Activated CD8-positive, alpha-beta T cell treated with anti-CD3 and anti-CD28 coated beads for 36 hours (primary cell): ENCODE measurements around the gene ZNF653. TPM values are rescaled to one million over a fixed set of nuclear protein-coding genes. Genes with fewer than 3 reads are reported as not detected.
"Not testable (repeated sequence)": the region's sequence is repeated elsewhere in the genome, so short reads cannot be mapped to it uniquely, and the experiment has no call there.

ENCODE experiments used
- ATAC-seq: fragments of 200-7000 bp; cut with Tn5 transposase; one replicate; pipeline ENCODE4 v1.10.0; 2021; ENCODE audit warnings: mild to moderate bottlenecking, moderate library complexity
- CTCF ChIA-PET: fragments of 350-600 bp; sonication (Branson Sonifier 250); formaldehyde crosslinking; loops from one replicate; lab custom pipeline; 2021; ENCODE audit warnings: antibody characterized with exemption; lab: Charles Lee
- POLR2A ChIA-PET: fragments of 350-600 bp; sonication (Branson Sonifier 250); formaldehyde crosslinking; loops from one replicate; lab custom pipeline; 2021; ENCODE audit warnings: antibody characterized with exemption; lab: Charles Lee
- DNase-seq: peaks from one replicate; pipeline ENCODE4 v3.0.0-alpha.2; 2020
- H3K27ac Mint-ChIP-seq: one replicate; pipeline ENCODE4 v1.8.0; 2021; ENCODE audit warnings: mild to moderate bottlenecking, mixed read lengths
- H3K27me3 Mint-ChIP-seq: one replicate; pipeline ENCODE4 v1.8.0; 2021; ENCODE audit warnings: mixed read lengths
- H3K36me3 Mint-ChIP-seq: one replicate; pipeline ENCODE4 v1.8.0; 2021; ENCODE audit warnings: low read depth, mixed read lengths
- H3K4me1 Mint-ChIP-seq: one replicate; pipeline ENCODE4 v1.8.0; 2021; ENCODE audit warnings: low read depth, mixed read lengths
- H3K4me3 Mint-ChIP-seq: one replicate; pipeline ENCODE4 v1.8.0; 2021; ENCODE audit warnings: mild to moderate bottlenecking, moderate library complexity, mixed read lengths
- H3K9me3 Mint-ChIP-seq: one replicate; pipeline ENCODE4 v1.8.0; 2021; ENCODE audit warnings: mixed read lengths
- intact Hi-C: fragments of 100-400 bp; cut with micrococcal nuclease; formaldehyde crosslinking; loops from one replicate; pipeline ENCODE4 v1.10.0; 2022
- total RNA-seq, 2 experiments: library from RNA; stranded (reverse); gene quantifications; one replicate each; pipeline ENCODE4 v1.2.3, GENCODE V29; 2021
- TF ChIP-seq, protein P1 (sequence below): fragments of 200-600 bp; IDR thresholded peaks from one replicate; pipeline ENCODE4 v1.8.0; 2022; ENCODE audit warnings: antibody characterized with exemption, mild to moderate bottlenecking

ZNF653 gene
- total RNA-seq, 2 experiments from 2014 or later, result 11.1 to 14.7 TPM

DNA sequence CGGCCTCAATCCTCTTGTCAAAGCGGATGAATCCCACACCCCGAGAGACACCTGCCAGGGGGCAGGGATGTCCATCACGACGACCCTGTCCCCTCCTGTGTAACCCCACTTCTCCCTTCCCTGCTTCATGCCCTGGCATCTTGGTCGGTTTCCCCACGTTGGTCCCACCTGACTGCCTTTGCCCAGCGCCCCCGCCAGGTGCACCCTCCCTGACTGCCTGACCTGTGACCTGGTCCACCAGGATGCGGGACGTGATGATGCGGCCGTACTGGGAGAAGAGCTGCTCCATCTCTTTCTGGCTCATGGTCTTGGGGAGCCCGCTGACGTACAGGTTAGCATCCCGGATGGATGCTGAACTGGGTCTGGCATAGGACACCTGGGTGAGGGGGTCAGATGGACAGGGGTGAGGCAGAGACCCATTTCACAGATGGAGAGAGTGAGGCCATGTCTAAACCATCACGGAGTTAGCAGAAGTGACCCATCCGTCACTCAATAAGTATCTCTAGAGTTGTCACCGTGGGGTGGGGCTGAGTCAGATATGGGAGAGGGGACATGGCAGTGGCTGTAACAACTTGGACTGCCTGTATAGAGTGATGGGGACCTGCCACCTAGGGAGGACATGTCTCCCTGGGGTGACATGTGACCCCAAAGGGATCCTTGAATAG is 47.3 kb downstream of the ZNF653 start:
- Mint-ChIP-seq H3K27me3 (no peaks in the 10 kb centered on the region), H3K4me3 (no peak overlapping the region), H3K4me1 (no peaks in the 10 kb centered on the region), H3K27ac (no peak overlapping the region), H3K36me3 (no peaks in the 10 kb centered on the region), H3K9me3 (no peaks in the 10 kb centered on the region)
- ATAC-seq, result no peak
- TF ChIP-seq, protein P1, sequence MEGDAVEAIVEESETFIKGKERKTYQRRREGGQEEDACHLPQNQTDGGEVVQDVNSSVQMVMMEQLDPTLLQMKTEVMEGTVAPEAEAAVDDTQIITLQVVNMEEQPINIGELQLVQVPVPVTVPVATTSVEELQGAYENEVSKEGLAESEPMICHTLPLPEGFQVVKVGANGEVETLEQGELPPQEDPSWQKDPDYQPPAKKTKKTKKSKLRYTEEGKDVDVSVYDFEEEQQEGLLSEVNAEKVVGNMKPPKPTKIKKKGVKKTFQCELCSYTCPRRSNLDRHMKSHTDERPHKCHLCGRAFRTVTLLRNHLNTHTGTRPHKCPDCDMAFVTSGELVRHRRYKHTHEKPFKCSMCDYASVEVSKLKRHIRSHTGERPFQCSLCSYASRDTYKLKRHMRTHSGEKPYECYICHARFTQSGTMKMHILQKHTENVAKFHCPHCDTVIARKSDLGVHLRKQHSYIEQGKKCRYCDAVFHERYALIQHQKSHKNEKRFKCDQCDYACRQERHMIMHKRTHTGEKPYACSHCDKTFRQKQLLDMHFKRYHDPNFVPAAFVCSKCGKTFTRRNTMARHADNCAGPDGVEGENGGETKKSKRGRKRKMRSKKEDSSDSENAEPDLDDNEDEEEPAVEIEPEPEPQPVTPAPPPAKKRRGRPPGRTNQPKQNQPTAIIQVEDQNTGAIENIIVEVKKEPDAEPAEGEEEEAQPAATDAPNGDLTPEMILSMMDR, result no peak
- ChIA-PET POLR2A (no interaction called here), CTCF (no interaction called here)
- no peak for DNase-seq
- intact Hi-C loops, result no loop called here

DNA sequence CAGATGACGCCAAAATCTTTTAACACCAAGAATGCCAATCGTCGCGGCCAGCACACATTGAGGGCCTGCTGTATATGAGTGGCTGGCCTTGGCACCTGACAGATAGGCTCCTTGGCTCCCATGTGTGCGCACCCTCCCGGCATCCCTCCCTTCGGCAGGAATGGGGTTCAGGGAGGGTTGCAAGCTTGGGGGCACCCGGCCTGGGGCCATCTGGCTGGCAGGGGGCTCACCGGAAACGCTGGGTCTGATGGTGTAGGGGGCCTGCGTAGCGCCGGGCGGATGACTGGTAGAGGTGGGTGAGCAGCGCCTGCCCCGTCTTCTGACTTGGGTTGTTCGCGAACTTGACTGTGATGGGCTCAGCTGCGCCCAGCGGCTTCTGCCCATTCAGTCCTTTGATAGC is 47.8 kb downstream of the ZNF653 start:
- no peak overlapping the region for H3K27ac Mint-ChIP-seq
- ChIA-PET POLR2A (no interaction called here), CTCF (no interaction called here)
- ATAC-seq (no peak), DNase-seq (no peak)
- intact Hi-C loops, result no loop called here
- H3K4me3 Mint-ChIP-seq, result no peak overlapping the region
- H3K4me1 Mint-ChIP-seq, result no peaks in the 10 kb centered on the region
- no peaks in the 10 kb centered on the region for H3K36me3 Mint-ChIP-seq
- H3K9me3 Mint-ChIP-seq, result no peaks in the 10 kb centered on the region
- TF ChIP-seq, protein P1, result no peak
- no peaks in the 10 kb centered on the region for H3K27me3 Mint-ChIP-seq

DNA sequence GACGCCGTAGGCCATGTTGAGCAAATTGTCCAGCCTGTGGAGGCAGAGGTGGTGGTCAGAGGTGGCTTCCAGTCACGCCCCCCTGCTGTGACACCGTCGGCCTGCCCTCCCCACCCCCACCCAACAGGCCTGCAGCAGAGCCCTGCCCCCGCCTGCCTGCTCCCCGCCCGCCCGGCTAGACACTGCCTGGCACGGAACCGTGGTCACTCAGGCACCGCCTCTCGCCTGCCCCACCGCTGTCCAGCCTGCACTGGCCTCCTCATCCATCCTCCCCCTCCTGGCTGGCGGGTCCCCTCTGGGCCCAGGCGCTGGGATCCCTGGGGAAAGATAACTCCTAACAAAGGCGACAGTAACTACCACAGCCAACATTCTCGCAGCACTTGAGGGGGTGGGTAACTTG is 48.5 kb downstream of the ZNF653 start:
- no peaks in the 10 kb centered on the region for H3K4me1 Mint-ChIP-seq
- intact Hi-C loops, result no loop called here
- no peak for DNase-seq
- H3K27ac Mint-ChIP-seq, result no peak overlapping the region
- ChIA-PET POLR2A (no interaction called here), CTCF (no interaction called here)
- no peaks in the 10 kb centered on the region for H3K9me3 Mint-ChIP-seq
- H3K27me3 Mint-ChIP-seq, result no peaks in the 10 kb centered on the region
- TF ChIP-seq, protein P1, result no peak
- H3K4me3 Mint-ChIP-seq, result no peak overlapping the region
- ATAC-seq, result no peak
- no peaks in the 10 kb centered on the region for H3K36me3 Mint-ChIP-seq

DNA sequence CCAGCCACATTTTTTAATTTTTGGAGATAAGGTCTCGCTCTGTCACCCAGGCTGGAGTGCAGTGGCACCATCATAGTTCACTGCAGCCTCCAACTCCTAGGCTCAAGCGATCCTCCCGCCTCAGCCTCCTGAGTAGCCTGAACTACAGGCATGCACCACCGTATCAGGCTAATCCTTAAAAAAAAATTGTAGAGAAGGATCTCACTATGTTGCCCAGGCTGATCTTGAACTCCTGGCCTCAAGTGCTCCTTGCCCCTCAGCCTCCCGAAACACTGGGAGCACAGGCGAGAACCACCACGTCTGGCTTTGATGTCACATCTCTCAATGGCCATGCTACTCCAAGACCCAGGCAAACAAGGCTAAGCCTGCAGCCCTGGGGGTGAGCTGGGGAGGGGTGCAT is 49.0 kb downstream of the ZNF653 start:
- DNase-seq (no peak), ATAC-seq (no peak)
- Mint-ChIP-seq H3K4me1 (no peaks in the 10 kb centered on the region), H3K27me3 (no peaks in the 10 kb centered on the region), H3K9me3 (no peaks in the 10 kb centered on the region), H3K36me3 (no peaks in the 10 kb centered on the region), H3K27ac (no peak overlapping the region), H3K4me3 (no peak overlapping the region)
- POLR2A ChIA-PET, result no interaction called here
- CTCF ChIA-PET, result interaction anchor here (1.1 kb wide), 1 partner anchor 26 kb away, joined by 3 read pairs; no protein-coding TSS in a partner anchor
- TF ChIP-seq, protein P1, result no peak
- intact Hi-C loops, result no loop called here

DNA sequence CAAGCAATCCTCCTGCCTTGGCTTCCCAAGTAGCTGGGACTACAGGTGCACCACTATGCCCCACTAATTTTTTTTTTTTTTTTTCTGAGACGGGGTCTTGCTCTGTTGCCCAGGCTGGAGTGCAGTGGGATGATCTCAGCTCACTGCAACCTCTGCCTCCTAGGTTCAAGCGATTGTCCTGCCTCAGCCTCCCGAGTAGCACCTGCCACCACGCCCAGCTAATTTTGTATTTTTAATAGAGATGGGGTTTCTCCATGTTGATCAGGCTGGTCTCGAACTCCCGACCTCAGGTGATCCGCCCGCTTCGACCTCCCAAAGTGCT is 50.4 kb downstream of the ZNF653 start:
- ATAC-seq, H3K27ac Mint-ChIP-seq, H3K9me3 Mint-ChIP-seq, DNase-seq, H3K4me3 Mint-ChIP-seq, intact Hi-C loops, H3K4me1 Mint-ChIP-seq, H3K27me3 Mint-ChIP-seq, H3K36me3 Mint-ChIP-seq: not testable (repeated sequence)
- ChIA-PET CTCF (interaction anchor here (1.2 kb wide), 1 partner anchor 27 kb away, joined by 6 read pairs; no protein-coding TSS in a partner anchor), POLR2A (interaction anchor here (1.0 kb wide), 1 partner anchor 27 kb away, joined by 3 read pairs; no protein-coding TSS in a partner anchor)
